Stimulated activated CD8-positive, alpha-beta memory T cell treated with anti-CD3 and anti-CD28 coated beads, Interleukin-15, amount 100 ng/mL, for 48 hours (primary cell): Measurements from ENCODE around the gene NPBWR2.
A peak's percentile ranks its signal among the peaks of the same experiment; 100 is the strongest.

Source experiments
- DNase-seq, 2 donors: peaks; one replicate each; pipeline ENCODE4 v3.0.0-alpha.2; 2020; ENCODE audit warnings: low read depth in 2 of 2

NPBWR2 gene

DNA sequence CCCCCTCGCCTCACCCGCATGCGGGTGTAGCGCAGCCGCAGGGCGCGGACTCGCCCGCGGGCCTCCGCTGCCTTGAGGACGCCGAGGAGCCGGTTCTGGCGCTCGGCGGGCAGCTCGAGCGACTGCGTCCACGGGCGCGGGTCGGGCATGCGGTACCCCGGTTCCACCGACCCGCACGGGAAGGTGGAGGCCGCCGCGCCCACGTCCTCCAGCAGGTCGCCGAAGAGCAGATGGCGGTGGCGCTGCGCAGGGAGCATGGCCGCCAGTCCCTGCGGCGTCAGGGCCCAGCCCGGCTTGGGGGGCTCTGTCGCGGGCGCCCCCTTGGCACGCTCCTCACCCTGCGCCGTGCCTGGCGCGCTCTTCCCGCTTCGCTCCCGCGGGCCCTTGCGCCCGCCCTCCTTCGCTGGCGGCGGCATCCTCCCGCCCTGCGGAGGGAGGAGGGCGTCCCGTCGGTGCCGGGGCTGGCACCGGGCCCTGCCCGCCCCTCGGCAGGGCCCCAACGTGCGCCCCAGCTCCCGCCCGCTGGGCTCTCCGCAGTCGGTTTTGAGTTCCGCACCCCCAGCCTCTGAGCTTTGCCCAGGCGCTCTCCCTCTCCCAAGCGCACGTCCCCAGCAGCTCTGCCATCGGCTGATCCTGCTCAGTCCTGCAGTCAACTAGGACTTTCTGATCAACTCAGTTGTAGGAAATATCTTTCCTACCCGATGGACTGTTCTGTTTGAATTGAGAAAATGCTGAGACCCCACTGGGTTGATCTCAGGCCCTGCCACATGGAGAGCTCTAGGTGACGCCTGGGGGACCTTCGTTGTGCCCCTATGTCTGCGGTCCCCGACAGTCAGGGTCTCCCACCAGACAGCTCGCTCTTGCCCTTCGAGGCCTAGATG lies 23.3 kb downstream of the NPBWR2 start, which contains the start of gene LKAAEAR1:
LKAAEAR1 (minus strand) TSS at position 595 of the 881 bp plus-strand sequence; CDS start at position 416, 179 bp downstream.
- no peak for DNase-seq

DNA sequence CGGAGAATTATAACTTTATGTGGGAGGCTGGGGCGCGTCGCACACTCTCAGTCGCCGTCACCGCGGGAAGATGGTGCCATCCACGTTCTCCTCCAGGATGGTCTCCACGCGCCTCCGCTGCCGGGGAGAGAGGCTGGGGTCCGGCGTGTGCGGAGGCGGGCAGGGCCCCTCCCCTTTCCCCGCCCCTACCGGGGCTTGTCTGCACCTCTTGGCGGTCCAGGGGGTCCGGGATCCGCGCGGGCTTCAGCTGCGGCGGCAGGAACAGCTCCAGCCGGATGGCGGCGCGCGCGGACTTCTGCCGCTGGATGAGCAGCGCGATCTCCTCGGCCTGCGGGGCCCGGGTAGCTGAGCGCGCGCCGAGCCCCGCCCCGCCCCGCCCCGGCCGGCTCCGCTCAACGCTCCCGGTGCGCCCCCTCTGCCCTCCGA lies 24.0 kb downstream of the NPBWR2 start:
- DNase-seq, result peak; percentile 65 to 73

DNA sequence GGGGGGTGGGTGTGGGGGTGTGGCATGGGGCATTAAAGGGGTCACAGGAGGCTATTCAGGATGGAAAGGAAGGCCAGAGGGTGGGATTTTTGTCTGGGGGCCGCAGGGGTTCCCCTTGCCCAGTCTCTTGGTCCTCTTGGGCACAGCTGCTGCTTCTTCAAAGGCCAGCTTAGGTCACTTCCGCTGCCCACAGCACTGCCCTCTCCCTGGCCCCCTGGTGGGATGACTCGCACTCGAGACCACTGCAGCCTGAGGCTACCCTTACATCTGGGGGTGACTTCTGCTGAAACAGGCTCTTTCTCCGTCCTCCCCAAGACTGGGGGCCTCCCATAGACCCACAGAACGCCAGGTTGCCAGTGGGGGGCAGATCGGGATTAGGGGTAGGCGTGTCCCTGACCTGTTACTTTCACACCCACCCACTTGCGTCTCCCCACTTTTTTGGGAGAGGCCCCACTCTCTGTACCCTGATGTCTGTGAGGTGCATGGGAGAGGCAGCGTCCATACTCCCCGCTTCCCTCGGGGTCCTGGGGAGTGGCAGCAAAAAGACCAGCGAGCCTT lies 24.5 kb downstream of the NPBWR2 start:
- no peak for DNase-seq

DNA sequence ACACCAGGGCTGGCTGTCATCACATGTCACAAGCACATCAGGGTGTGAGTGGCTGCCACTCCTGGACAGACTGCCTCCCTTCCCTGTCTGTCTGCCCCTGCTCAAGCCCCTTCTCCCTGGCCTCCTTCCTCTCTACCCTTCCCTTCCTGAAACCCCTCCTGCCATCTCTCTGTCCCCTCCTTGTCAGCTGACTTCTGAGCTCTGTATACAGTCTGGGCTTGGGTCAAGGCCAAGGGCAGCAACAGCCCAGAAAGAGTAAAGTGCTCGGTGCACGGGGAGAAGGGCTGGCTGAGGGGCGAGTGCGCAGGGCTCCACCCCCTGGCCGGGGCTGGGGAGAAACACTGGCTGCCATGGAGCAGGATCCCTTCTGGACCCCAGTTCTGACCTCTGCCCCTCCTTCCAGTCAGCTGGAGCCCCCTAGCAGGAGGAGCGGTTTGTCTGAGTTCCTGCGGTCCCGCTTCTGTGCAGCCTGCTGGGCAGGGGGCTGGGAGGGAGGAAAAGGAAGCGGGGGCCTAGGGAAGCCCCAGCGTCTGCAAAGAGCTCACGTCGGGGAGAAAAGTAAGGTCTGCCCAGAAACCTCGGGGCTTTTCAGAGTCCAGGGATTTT lies 25.1 kb downstream of the NPBWR2 start:
- DNase-seq, result no peak

DNA sequence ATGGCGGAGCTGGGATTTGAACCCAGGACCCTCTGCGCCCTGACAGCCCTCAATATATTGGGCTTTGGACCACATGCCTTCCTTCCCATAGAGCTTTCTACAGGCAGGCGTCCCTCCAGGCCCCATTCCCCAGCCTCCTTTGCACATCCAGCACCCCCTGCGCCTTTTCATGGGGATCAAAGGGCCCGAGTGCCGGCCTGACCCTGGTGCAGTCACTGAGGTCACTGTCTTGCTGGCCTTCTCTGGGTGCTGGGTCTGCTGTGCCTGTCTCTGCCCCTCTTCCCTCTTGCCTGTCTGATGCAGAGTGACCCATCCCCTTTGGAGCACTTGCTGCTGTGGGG lies 25.8 kb downstream of the NPBWR2 start:
- no peak for DNase-seq

DNA sequence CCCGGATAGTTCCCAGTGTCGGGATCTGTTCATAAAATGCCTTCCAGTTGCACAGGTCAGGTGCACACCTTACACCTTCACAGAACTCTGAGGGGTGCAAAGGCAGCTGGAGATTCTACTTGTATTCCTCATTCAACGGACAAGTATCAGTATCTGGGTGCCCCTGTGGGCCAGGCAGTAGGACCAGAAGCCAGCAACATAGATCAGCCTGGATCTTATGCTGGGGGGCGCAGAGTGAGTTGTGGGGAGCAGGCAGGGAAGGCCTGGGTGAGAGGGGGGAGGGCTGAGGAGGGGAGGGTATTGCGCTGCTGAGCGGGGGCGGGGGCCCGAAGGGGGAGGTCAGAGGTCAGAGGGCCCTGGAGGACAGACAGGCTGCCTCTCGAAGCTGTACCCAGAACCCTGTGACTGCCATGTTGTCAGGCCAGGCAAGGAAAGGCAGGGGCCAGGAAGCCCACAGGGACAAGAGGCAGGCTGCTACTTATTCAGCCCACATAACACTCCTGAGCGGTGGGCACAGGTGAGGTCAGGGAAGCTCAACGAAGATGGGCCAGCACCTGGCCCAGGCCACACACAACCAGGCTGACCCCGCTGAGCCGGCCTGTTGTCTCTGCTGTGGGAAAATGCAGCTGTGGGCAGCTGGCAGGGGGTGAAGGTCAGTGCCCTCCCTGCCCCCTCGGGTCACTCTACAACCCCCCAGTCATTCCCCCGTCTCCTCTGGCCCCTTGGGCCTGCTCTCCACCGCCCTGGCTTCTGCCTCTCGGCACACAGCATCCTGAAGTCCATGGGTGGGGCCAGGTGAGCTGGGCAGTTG lies 26.3 kb downstream of the NPBWR2 start:
- DNase-seq, result no peak

DNA sequence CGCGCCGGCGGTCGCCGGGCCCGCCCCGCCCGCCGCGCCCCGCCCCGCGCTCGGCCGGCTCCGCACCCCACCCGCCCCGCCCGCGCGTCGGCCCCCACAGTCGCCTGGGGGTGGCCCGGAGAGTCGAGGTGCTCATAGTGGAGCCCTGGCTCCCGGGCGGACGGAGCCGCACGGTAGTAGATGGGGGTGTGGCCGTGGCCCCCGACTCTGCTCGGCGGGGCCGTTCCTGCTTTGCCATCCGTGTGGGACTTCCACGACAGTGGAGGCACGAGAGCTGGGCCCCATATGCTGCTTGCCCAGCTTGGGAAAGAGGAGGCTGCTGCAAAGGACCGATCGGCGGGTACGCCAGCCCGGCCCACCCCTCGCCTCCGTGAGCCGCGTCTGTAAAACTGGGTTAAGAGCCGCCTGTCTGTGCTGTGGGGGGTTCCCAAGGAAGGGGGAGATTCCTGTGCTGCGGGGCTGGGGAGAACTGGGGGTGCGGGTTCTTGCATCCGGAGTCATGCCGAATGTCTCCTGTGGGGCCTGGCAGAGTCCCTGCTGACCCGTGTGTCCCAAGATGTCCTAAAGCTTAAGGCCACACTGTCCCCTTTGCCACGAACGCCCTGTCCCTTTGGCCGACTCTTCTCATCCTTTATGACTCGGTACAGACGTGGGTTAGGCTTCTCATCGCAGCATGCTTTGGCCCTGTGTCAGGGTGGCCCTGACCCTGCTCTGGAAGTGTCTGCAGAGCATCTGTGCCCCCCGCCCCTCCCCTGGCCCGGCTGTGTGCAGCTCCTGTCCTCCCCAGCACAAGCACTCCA lies 27.2 kb downstream of the NPBWR2 start, which contains the start of gene OPRL1:
OPRL1 (plus strand) TSS at position 70 of the 800 bp plus-strand sequence. CDS start 12,639 bp downstream, outside the sequence.
- DNase-seq, result no peak

DNA sequence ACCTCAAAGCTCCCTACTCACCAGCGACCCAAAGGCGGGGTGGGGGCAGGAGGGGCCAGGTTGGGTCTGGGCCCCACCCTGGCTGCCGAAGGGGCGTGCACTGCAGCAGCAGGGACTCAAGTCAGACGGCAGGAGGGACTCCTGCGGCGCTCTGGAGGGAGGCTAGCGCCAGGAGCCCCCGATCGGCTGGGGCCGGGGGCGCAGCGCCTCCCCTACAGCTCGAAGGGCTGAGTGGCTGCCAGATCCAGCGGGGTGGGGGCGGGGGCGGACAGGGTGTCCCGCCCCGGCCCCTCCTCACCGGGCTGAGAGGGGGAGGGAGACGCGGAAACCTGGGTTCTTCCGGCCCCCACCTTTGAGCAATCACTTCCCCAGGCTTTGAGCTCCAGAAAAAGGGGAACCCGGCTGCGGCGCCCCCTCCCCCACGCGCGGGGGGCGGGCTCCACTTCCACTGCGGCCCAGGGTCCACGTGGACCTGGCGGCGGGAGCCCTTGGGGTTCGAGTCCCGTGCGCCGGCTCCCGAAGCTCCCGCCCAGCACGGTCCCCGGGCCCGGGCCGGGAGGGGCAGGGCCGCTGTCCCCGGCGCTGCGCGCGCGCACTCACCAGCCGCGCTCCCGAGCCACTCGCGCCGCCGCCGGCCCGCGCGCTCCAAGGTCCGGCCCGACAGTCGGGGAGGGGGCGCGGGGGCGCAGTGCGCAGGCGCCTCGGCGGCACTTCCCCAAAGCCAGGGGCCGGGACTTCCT lies 27.9 kb downstream of the NPBWR2 start, which contains the start of gene RGS19:
RGS19 (minus strand) TSS at position 246 of the 740 bp plus-strand sequence. CDS start 2,632 bp downstream, outside the sequence.
- DNase-seq, result peak; percentile 57

DNA sequence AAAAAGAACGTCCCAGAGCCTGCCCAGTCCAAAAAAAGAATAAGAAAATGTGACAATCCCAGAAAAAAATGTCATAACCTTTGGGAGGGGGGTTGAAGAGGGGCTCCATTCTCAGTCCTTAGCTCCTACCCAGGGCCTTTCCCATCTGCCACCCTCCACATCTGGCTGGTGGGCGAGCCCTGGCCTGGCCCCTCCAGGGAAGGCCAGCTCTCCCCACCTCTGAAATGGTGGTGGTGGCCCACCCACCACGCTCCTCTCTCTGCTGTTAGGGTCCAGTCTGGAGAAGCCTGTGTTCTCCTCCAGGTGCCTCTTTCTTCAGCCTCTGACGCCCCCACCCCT lies 28.5 kb downstream of the NPBWR2 start:
- DNase-seq, result no peak

DNA sequence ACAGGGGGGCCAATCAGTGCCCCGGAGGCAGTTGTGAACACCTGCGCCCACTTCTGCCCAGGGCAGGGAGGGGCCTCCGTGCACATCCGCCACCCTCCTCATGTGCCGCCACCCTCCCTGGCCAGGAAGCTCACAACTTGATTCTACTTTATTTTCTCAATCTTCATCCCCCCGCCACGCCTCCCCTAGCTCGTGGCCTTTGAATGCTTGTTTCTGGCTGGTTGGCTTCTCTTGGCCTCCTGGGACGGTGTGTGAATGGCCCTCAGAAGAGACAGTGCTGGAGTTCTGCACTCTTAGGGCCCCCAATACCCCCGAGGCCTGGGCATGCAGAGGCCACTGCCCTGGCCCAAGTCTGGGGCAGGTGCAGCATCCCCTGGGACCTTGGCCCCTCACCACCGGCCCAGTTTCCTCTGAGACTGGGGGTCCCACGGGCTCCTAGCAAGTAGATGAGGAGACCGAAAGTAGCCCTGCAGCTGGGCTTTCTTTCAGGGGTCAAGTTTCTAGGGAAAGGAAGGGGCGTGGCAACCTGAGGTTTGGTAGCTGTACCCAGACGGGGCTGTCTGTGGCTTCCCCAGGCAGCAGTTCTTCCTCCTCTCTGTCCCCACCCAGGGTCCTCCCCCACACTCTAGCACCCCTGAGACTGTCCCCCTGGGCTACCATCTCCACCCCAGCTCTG lies 29.4 kb downstream of the NPBWR2 start:
- peak in 1 of 2 donors; percentile 42 for DNase-seq

DNA sequence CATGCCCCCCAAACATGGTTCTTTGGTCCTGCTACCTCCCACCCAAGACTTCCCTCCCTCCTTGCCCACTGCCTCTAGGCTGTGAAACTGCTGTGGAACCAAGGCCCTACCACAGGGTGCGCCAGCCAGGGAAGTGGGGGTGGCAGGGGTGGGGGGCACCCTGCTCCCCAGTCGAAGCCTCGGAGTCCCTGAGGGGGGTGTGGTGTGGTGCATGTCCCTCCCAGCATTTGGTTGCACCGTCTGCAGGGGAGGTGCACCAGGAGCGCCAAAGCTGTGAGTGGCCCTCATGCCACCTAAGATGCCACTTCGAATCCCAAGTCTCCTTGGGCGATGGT lies 29.9 kb downstream of the NPBWR2 start:
- DNase-seq, result no peak

DNA sequence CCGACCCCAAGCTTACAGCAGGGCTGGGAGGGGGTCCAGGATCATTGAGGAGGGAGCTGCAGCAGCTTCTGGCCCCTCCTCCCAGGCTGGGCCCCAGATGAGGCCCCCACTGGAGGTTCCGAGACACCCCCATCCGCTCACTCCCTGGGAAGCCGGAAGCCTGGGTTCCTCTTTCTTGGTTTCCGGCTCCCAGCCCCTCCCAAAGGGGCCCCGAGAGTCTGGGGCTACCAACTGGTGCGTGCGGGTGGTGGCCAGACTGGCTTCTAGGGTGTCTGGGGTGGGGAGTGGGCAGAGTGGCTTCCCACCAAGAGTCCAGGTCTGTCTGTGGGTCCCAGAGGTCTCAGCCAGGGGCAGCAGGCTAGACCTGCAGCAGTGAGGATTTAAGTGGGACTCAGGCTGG lies 30.3 kb downstream of the NPBWR2 start:
- DNase-seq, result no peak

DNA sequence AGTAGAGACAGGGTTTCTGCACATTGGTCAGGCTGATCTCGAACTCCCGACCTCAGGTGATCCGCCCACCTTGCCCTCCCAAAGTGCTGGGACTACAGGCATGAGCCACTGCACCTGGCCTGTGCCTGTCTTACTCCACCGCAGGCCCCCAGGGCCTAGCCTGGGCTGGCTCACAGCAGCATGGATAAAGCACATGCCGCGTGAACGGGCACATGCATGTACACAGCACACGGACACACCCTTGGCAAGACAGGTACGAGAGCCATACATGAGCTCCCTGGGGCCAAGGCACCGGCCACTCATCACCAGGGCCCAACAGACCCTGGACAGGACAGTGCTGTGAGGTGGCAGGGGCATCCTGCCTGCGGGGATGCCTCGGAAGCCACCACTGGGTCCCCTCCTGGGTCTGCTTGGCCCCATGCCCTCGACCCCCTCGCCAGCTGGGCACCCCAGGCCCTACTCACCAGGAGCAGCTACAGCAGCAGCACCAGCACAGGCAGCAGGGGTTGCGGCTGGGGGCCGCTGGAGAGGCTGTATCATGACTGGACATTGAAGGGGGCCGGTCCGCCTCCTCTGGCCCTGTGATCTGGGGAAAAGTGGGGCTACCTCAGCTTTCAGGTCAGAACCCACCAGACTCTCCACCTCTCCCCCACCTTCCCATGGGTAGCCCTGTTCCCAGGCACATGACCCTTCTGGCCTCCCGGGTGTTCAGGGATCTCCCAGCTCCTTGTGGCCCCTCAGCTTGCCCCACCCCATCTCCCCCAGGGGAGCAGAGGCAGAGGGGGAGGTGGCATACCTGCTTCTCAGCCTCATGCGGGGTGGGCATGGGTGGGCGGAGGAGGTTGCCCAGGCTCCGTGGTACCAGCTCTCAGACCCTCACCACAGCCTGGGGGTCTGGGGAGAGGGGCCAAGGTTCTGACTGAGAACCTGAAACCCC lies 31.0 kb downstream of the NPBWR2 start:
- no peak for DNase-seq

DNA sequence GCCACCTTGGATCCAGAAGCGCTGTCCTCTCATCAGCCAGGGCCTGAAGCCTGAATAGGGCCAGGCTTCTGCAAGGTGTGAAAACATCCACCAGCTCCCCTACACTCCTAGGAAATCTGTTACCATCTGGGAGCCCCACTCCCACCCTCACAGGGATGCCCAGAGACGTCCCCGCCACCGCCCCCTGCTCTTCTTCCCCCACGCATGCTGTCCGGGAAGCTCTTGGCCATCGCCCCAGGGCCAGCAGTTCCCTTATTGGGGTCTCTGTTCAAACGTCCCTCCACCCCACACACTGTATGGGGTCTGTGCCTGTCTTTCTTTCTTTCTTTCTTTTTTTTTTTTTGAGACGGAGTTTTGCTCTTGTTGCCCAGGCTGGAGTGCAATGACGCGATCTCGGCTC lies 31.8 kb downstream of the NPBWR2 start:
- no peak for DNase-seq

DNA sequence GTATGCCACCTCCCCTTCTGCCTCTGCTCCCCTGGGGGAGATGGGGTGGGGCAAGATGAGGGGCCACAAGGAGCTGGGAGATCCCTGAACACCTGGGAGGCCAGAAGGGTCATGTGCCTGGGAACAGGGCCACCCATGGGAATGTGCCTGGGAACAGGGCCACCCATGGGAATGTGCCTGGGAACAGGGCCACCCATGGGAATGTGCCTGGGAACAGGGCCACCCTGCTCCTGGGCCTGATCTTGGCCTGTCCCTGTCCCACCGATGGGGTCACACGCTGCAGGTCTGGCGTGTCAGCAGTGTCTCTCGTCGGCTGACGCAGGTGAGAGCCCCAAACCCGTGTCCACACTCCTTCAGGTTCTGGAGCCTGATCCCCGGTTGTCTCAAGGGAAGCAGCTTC lies 32.4 kb downstream of the NPBWR2 start:
- DNase-seq, result no peak

DNA sequence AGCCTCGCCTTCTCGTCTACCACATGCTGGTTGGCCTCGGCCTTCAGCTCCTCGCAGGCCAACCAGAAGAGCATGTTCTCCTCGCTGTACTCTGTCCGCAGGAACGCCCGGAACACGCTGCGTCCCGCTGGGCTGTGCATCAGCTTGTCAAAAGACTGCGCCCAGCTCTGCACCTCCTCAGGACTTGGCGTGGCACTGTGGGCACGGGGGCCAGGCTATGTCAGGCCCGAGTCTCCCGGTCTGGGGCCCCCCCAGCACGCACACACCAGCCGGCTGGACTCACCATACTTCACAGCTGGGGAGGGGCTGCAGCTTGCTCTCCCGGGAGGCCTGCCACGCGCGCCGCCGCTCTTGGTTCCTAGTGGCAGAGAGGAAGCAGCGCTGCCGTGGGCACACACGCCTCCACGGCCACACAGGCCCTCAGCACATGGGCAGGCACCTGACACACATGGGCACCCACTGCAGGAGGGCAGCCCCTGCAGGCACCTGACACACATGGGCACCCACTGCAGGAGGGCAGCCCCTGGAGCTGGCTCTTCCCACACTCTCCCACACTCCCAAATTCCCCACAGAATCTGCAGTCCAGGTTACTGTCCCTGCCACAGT lies 33.1 kb downstream of the NPBWR2 start:
- DNase-seq, result no peak

DNA sequence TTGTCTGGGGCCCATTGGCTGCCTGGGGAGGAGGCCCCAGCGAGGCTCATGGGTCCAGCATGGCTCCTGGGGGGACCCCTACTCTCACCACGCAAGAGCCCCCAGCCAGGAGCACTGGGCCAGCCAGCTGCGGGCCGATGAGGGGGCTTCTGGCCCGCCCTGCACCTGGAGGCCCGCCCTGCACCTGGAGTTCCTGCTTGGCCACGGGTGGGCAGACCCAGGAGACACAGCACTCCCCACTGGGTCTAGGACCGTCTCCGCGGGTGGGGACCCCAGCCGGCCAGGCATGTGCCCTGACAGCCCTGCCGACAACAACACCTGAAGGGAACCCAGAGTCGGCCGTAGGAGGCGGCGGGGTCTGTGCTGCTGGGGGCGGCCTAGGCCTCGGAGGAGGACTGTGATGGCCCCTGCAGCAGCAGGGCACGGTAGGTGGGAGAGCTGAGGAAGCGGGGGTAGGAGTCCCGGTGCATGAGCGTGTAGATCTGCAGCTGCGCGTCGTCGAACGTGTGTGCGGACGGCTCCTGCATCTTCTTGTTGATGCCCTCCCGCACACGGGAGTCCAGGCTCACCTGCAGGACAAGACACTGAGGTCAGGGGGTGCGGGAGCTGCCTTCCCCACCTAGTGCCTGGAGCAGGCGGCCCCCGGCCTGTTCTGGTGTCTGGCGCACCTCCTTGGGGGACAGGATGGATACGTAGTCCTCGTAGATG lies 33.7 kb downstream of the NPBWR2 start:
- DNase-seq, result no peak
